ENCODE results near the gene CD14. TPM values are rescaled to one million over a fixed set of nuclear protein-coding genes. Genes with fewer than 3 reads are reported as not detected.
"Not testable (repeated sequence)": the region's sequence is repeated elsewhere in the genome, so short reads cannot be mapped to it uniquely, and the experiment has no call there.

The CD14 gene
- total RNA-seq, 1 donor from 2014 or later, result 0.29 TPM

DNA sequence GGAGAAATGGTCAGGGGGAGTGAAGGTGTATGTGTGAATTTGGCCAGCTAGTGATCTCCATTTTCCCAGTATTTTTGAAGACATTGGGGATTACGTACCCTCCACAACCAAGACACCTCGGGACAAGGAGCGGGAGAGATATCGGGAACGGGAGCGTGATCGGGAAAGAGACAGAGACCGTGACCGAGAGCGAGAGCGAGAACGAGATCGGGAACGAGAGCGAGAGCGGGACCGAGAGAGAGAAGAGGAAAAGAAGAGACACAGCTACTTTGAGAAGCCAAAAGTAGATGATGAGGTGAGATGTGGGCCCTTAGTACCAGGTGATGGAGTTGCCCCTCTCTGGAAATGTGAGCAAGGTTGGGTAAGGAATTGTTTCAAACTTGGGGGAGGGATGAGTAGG is 25.9 kb upstream of the CD14 start:
- no peak for DNase-seq (ENCODE audit: low read depth)
- no peak overlapping the region for H3K4me3 ChIP-seq (ENCODE audit: low read depth, low read length)
- TF ChIP-seq, protein P1, sequence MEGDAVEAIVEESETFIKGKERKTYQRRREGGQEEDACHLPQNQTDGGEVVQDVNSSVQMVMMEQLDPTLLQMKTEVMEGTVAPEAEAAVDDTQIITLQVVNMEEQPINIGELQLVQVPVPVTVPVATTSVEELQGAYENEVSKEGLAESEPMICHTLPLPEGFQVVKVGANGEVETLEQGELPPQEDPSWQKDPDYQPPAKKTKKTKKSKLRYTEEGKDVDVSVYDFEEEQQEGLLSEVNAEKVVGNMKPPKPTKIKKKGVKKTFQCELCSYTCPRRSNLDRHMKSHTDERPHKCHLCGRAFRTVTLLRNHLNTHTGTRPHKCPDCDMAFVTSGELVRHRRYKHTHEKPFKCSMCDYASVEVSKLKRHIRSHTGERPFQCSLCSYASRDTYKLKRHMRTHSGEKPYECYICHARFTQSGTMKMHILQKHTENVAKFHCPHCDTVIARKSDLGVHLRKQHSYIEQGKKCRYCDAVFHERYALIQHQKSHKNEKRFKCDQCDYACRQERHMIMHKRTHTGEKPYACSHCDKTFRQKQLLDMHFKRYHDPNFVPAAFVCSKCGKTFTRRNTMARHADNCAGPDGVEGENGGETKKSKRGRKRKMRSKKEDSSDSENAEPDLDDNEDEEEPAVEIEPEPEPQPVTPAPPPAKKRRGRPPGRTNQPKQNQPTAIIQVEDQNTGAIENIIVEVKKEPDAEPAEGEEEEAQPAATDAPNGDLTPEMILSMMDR (IDR thresholded peaks at IDR 0.05; ENCODE audit: insufficient read depth, low read length, poor library complexity, severe bottlenecking), result no peak
- H3K27me3 ChIP-seq (ENCODE audit: control insufficient read depth, insufficient read depth, low read length), result no peaks in the 10 kb centered on the region
- peaks cover 4% of the 10 kb centered on the region for H3K36me3 ChIP-seq (ENCODE audit: control insufficient read depth, insufficient read depth, low read length)

DNA sequence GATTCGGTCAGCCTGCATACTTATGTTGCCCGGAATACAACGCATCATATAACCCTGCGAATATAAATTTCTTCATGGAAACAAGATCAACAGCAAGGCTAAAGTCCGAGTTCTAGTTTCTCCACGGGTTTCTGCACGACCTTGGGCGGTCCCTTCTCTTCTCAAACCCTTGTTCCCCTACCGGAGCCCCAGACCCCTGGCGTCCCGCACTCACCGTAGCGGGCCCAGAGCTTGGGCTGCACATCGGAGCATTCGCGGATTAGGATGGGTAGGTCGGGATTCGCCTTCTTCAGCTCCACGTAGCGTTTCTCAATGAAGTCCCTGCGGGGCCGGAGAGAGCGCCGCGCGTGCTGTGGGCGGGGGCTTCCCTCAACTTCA is 14.1 kb upstream of the CD14 start:
- no peak for DNase-seq (ENCODE audit: low read depth)
- Histone ChIP-seq H3K4me3 (ENCODE audit: low read depth, low read length) (peak overlapping the region; percentile 92), H3K36me3 (ENCODE audit: control insufficient read depth, insufficient read depth, low read length) (peaks cover 3% of the 10 kb centered on the region), H3K27me3 (ENCODE audit: control insufficient read depth, insufficient read depth, low read length) (no peaks in the 10 kb centered on the region)
- TF ChIP-seq, protein P1 (IDR thresholded peaks at IDR 0.05; ENCODE audit: insufficient read depth, low read length, poor library complexity, severe bottlenecking), result no peak

- TF ChIP-seq, protein P1 (IDR thresholded peaks at IDR 0.05; ENCODE audit: insufficient read depth, low read length, poor library complexity, severe bottlenecking), result no peak
- DNase-seq (ENCODE audit: low read depth), result no peak
- Histone ChIP-seq H3K36me3 (ENCODE audit: control insufficient read depth, insufficient read depth, low read length) (peaks cover 4% of the 10 kb centered on the region), H3K27me3 (ENCODE audit: control insufficient read depth, insufficient read depth, low read length) (no peaks in the 10 kb centered on the region), H3K4me3 (ENCODE audit: low read depth, low read length) (no peak overlapping the region)
These were observed 9.7 kb upstream of the CD14 start for GRCh38 chr5:140642718-140643117.

DNA sequence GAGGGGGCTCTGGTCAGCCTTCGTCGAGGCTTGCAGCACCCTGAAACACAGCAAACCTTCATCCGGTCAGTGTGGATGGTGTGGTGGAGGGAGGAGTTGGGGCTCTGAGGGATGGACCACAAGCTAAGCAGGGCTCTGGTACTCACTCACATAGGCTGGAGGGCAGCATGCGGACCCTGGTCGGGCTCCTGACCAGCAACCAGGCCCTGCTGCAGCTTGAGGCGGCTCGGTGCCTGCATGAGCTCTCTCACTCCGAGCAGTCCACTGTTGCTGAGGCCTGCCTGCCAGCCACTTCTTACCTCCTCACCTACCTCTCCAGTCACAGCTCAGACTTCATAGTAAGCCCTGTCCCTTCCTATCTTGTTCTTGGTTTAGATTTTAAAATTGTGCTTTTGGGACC is 8.7 kb upstream of the CD14 start:
- TF ChIP-seq, protein P1 (IDR thresholded peaks at IDR 0.05; ENCODE audit: insufficient read depth, low read length, poor library complexity, severe bottlenecking), result no peak
- H3K27me3 ChIP-seq (ENCODE audit: control insufficient read depth, insufficient read depth, low read length), result no peaks in the 10 kb centered on the region
- no peak for DNase-seq (ENCODE audit: low read depth)
- H3K4me3 ChIP-seq (ENCODE audit: low read depth, low read length), result no peak overlapping the region
- H3K36me3 ChIP-seq (ENCODE audit: control insufficient read depth, insufficient read depth, low read length), result peaks cover 4% of the 10 kb centered on the region

GRCh38 chr5:140639148-140639981 is 6.4 kb upstream of the CD14 start, which contains the start of gene TMCO6:
TSS of gene TMCO6 (plus strand) at chr5:140639451. CDS start at chr5:140639528, 77 bp downstream.
- DNase-seq (ENCODE audit: low read depth), result peak; percentile 72
- H3K36me3 ChIP-seq (ENCODE audit: control insufficient read depth, insufficient read depth, low read length), result peaks cover 2% of the 10 kb centered on the region

GRCh38 chr5:140638898-140639147 is 5.8 kb upstream of the CD14 start:
- H3K36me3 ChIP-seq (ENCODE audit: control insufficient read depth, insufficient read depth, low read length); DNase-seq (ENCODE audit: low read depth); H3K27me3 ChIP-seq (ENCODE audit: control insufficient read depth, insufficient read depth, low read length): not testable (repeated sequence)
- peak overlapping the region; percentile 37 for H3K4me3 ChIP-seq (ENCODE audit: low read depth, low read length)

More at GRCh38 chr5:140639148-140639981, 6.4 kb upstream of the CD14 start, which contains the start of gene TMCO6:
- no peaks in the 10 kb centered on the region for H3K27me3 ChIP-seq (ENCODE audit: control insufficient read depth, insufficient read depth, low read length)
- H3K4me3 ChIP-seq (ENCODE audit: low read depth, low read length), result peak within 1 kb of the TSS; percentile 71
- TF ChIP-seq, protein P1 (IDR thresholded peaks at IDR 0.05; ENCODE audit: insufficient read depth, low read length, poor library complexity, severe bottlenecking), result peak; percentile 50

Data from kidney epithelial cell (primary cell).